ENCODE data around the gene ASB3. TPM values are rescaled to one million over a fixed set of nuclear protein-coding genes. Genes with fewer than 3 reads are reported as not detected.
A peak's percentile ranks its signal among the peaks of the same experiment; 100 is the strongest.
"Not testable (repeated sequence)": the region's sequence is repeated elsewhere in the genome, so short reads cannot be mapped to it uniquely, and the experiment has no call there.

The ASB3 gene, protein sequence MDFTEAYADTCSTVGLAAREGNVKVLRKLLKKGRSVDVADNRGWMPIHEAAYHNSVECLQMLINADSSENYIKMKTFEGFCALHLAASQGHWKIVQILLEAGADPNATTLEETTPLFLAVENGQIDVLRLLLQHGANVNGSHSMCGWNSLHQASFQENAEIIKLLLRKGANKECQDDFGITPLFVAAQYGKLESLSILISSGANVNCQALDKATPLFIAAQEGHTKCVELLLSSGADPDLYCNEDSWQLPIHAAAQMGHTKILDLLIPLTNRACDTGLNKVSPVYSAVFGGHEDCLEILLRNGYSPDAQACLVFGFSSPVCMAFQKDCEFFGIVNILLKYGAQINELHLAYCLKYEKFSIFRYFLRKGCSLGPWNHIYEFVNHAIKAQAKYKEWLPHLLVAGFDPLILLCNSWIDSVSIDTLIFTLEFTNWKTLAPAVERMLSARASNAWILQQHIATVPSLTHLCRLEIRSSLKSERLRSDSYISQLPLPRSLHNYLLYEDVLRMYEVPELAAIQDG
- polyA plus RNA-seq (2012; ENCODE audit: insufficient read depth, insufficient read length) = 32.0 TPM

DNA sequence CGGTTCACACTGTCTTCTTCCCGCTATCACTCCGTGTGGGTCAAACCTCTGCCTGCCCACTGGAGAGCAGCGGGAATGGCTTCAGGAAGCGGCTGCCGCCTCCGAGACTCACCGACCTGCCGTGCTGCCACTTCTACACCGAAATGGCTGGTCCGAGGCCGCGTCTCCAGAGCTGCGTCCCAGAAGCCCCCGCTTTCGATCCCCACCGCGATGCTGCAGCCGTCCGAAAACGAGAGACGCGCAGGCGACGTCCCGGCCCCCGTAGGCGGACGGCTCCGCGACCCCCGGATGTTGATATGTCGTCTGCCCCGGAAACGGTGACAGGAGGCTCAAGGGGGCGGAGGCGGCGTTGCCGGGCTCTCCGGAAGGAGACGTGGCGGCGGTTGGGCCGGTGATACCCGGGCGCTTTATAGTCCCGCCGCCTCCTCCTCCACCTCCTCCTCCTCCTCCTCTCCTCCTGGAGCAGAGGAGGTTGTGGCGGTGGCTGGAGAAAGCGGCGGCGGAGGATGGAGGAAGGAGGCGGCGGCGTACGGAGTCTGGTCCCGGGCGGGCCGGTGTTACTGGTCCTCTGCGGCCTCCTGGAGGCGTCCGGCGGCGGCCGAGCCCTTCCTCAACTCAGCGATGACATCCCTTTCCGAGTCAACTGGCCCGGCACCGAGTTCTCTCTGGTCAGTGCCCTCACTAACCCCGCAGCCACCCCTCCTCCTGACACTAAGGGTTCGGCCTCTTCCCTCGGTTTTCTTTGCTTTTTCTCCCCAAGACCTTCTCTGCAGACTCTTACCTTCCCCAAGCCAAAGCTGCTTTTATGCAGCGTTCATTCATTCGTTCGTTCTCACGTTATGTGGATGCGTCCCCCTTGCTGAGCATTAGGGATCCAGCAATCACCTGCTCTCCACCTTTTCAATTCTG is at the start of gene ASB3, which contains the start of gene ERLEC1:
TSS of gene ASB3 (minus strand) at position 249 of the 909 bp plus-strand sequence. CDS start 21,381 bp downstream, outside the sequence.
TSS of gene ERLEC1 (plus strand) at position 340 of the 909 bp plus-strand sequence. CDS start at position 507, 167 bp downstream.
- peak within 1 kb of the TSS; percentile 94 for H3K4me3 ChIP-seq (ENCODE audit: low read length)
- peak; percentile 86 for DNase-seq (ENCODE audit: low read depth, low spot score)

DNA sequence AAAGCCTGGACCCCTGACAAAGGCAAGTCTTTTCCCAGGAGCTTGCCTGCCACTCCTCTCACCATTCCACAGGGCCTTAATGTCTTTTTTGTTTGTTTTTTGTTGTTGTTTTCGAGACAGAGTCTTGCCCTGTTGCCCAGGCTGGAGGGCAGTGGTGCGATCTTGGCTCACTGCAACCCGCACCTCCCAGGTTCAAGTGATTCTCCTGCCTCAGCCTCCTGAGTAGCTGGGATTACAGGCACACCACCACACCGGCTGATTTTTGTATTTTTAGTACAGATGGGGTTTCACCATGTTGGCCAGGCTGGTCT is 43.2 kb upstream of the ASB3 start:
- not testable (repeated sequence) for DNase-seq (ENCODE audit: low read depth, low spot score); H3K4me3 ChIP-seq (ENCODE audit: low read length)

DNA sequence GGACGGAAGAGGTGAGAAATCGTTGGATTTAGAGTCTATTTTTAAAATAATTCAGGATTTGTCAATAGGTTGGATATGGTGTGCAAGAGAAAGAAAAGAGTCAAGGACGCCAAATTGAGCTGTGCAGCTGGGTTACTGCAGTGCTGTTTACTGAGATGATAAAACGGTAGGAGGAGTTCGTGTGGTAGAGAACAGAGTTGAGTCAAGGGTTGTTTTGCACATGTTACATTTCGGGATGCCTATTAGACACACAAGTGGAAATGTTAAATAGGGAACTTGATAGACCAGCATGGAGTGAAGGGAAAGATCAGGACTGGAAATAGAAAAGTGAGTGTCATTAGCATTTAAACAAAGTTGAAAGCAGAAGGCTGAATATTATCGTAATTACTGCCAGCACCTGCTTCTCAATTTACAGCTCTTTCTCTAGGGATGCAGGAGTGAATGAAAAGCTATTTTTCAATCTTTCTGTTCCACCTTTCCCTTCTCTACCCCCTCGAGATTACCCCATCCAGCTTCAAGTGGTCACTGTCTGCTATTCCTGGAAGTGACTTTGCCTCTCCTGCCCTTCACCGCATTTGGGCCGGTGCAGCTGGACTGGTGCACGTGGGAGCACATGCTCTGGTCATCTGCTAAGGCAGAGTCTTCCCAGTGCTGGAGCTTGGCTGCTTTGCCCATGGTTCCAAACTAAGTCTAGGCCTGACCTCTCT is 42.7 kb upstream of the ASB3 start:
- DNase-seq (ENCODE audit: low read depth, low spot score) = no peak
- no peak overlapping the region for H3K4me3 ChIP-seq (ENCODE audit: low read length)

GRCh38 chr2:53828331-53828730 is 41.6 kb upstream of the ASB3 start:
- no peak for DNase-seq (ENCODE audit: low read depth, low spot score)
- no peak overlapping the region for H3K4me3 ChIP-seq (ENCODE audit: low read length)

- DNase-seq (ENCODE audit: low read depth, low spot score) = no peak
- no peak overlapping the region for H3K4me3 ChIP-seq (ENCODE audit: low read length)
These were observed 40.8 kb upstream of the ASB3 start for GRCh38 chr2:53827398-53828175.

DNA sequence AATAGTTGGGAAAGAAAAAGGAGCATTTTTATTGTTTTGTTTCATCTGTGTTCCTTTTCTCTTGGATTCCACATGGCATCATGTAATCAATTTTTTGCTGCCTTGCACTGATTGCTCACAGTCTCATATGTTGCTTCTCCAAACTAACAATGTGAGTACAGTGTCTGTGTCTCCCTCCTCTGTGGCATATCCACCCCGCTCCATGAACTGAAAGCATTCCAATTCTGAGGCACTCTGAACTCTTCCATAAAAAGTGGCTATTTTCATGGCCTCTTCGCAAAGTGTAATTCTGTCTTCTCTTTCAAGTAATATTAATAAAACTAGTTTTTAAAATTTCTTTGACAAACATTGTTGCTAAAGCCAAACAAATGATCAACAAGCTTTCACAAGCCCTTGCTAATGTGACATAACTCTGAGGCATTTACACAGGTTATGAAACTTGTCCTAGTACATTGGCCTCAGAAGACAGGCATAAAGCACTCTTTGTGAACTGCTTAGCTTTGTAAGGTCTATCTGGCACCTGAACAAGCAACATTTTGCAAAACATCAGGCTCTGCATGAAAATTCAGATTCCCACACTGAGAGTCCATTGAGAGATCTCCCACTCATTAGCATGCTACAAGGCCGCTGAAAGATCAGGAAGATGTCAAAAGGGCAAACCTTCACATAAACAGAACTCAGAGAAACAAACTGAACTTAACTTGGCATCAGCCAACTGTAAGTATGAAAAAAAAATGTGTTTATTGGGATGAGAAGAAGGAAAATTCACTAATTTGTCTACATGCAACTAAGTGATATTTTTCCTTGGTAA is 40.0 kb upstream of the ASB3 start:
- no peak for DNase-seq (ENCODE audit: low read depth, low spot score)
- no peak overlapping the region for H3K4me3 ChIP-seq (ENCODE audit: low read length)

DNA sequence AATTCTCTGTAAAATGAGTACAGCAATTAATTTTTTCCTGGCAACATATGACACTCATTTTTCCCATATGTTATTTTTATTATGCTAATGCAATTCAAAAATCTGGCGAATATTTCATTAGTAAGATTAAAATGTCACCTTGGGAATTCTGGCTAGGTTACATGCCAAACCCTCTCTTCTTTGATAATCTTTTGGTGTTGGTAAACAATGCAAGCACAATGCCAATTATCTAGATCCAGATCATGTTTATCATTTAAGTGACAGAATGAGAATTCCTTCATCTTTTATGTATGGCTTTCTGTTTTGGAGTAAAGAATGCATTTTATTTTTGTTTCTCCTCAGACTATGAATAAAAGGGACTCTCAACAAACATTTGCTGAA is 39.3 kb upstream of the ASB3 start:
- H3K4me3 ChIP-seq (ENCODE audit: low read length) = no peak overlapping the region
- no peak for DNase-seq (ENCODE audit: low read depth, low spot score)

- H3K4me3 ChIP-seq (ENCODE audit: low read length) = not testable (repeated sequence)
- peak; percentile 15 for DNase-seq (ENCODE audit: low read depth, low spot score)
These were observed 36.9 kb upstream of the ASB3 start for GRCh38 chr2:53823639-53824038.

GRCh38 chr2:53821810-53822209 is 35.1 kb upstream of the ASB3 start:
- no peak overlapping the region for H3K4me3 ChIP-seq (ENCODE audit: low read length)
- DNase-seq (ENCODE audit: low read depth, low spot score) = no peak

DNA sequence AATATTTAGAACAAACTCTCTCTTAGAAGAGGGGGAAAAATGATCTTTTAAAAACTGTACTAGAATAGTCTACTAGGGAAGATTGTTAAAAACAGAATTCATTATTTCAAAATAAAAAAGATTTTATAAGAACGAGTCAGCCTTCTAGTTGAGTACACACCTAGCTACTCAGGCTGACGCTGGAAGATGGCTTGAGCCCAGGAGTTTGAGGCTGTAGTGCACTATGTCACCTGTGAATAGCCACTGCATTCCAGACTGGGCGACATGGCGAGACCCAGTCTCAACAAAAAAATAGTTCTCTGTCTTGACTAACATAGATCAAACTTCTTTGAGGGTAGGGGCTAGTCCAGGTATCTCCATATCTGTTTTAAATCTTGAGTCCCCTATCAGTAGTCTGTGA is 34.0 kb upstream of the ASB3 start:
- H3K4me3 ChIP-seq (ENCODE audit: low read length) = no peak overlapping the region
- no peak for DNase-seq (ENCODE audit: low read depth, low spot score)

DNA sequence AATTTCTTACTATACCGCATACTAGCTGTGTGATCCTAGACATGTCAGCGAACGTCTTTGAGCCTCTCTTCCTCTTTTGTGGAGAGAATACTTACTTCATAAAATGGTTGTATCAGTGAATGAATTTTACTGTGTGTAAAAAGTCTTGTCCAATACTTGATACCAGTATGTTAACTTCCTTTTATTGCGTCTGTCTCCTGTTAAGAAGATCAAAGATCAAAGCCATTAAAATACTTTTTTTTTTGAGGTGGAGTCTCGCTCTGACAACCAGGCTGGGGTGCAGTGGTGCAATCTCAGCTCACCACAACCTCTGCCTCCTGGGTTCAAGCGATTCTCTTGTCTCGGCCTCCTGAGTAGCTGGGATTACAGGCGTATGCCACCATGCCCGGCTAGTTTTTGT is 33.3 kb upstream of the ASB3 start:
- H3K4me3 ChIP-seq (ENCODE audit: low read length) = no peak overlapping the region
- DNase-seq (ENCODE audit: low read depth, low spot score) = no peak

- no peak for DNase-seq (ENCODE audit: low read depth, low spot score)
- H3K4me3 ChIP-seq (ENCODE audit: low read length) = no peak overlapping the region
These were observed 32.9 kb upstream of the ASB3 start for GRCh38 chr2:53819634-53820033.

GRCh38 chr2:53818854-53819435 is 32.2 kb upstream of the ASB3 start:
- H3K4me3 ChIP-seq (ENCODE audit: low read length) = no peak overlapping the region
- no peak for DNase-seq (ENCODE audit: low read depth, low spot score)

GRCh38 chr2:53813151-53813550 is 26.4 kb upstream of the ASB3 start:
- no peak for DNase-seq (ENCODE audit: low read depth, low spot score)
- no peak overlapping the region for H3K4me3 ChIP-seq (ENCODE audit: low read length)

DNA sequence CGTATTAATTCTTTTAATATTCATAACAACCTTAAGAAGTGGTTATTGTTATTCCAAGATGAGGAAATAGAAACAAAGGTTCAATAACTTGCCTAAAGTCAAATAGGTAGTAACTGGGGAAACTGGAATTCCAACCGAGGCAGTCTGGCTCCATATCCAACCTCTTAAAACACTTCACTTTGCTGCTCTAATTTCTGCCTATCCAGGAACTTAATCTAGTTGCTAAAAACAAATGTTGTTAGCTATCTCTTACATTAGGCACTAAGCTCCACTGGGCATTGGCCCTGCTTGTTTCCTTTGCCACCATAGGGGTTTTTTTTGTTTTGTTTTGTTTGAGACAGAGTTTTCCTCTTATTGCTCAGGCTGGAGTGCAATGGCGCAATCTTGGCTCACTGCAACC is 24.8 kb upstream of the ASB3 start:
- DNase-seq (ENCODE audit: low read depth, low spot score) = no peak
- no peak overlapping the region for H3K4me3 ChIP-seq (ENCODE audit: low read length)

DNA sequence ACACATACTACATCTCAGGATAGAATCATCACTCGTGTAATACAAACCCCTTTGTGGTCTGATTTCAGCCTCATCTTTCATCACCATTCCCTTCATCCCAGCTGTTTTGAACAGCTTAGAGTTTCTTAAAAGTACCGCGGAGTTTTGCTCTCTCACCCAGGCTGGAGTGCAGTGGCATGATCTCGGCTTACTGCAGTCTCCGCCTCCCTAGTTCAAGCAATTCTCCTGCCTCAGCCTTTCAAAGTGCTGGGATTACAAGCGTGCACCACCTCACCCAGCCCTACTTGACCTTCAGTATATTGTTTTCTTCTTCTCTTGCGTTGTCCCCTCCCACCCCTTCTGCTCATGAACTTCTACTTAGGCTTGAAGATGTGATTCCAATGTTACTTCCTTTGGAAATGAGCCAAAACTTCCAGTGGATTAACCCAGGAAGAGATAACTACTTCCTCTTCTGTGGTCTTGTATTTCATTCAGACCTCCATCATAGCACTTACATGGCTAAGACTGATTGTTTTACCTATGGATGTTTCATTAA is 15.9 kb upstream of the ASB3 start:
- no peak overlapping the region for H3K4me3 ChIP-seq (ENCODE audit: low read length)
- DNase-seq (ENCODE audit: low read depth, low spot score) = no peak

DNA sequence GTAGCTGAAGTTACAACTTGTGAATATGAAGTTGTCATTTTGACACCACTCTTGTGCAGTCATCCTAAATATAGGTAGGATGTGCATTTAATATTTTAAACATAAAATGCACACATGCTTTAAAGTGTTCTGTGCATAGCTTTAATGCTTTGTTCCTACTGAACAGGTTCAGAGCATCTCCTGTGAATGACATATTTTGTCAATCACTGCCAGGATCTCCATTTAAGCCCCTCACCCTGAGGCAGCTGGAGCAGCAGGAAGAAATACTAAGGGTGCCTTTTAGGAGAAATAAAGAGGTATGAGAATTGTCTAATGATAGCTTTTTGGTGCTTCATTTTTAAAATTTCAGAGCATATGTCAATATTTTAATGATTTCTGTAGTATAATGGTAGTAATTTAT is 14.8 kb upstream of the ASB3 start:
- DNase-seq (ENCODE audit: low read depth, low spot score) = no peak
- no peak overlapping the region for H3K4me3 ChIP-seq (ENCODE audit: low read length)

Measured in Jurkat, Clone E6-1 (cell line).